Activated CD4-positive, alpha-beta T cell treated with anti-CD3 and anti-CD28 coated beads, Interleukin-2, amount 50 U/mL, for 16 hours (primary cell): ENCODE measurements around the gene TECRL.

Experiments used
- DNase-seq: peaks from one replicate; pipeline ENCODE4 v3.0.0-alpha.2; 2020

Gene TECRL

GRCh38 chr4:64409300-64409699 is at the start of gene TECRL:
TSS of gene TECRL (minus strand) at chr4:64409450. CDS start at chr4:64409351, 99 bp downstream.
- no peak for DNase-seq

GRCh38 chr4:64432674-64433073 is 23.4 kb upstream of the TECRL start:
- DNase-seq, result no peak

GRCh38 chr4:64430933-64431332 is 21.7 kb upstream of the TECRL start:
- no peak for DNase-seq

- DNase-seq, result no peak
Observed at GRCh38 chr4:64417974-64418373, 8.7 kb upstream of the TECRL start.

GRCh38 chr4:64407000-64407399 is 2.2 kb downstream of the TECRL start:
- DNase-seq, result no peak

GRCh38 chr4:64405761-64406160 is 3.5 kb downstream of the TECRL start:
- no peak for DNase-seq

- no peak for DNase-seq
Observed at GRCh38 chr4:64402684-64403083, 6.6 kb downstream of the TECRL start.

GRCh38 chr4:64399313-64400109 is 9.7 kb downstream of the TECRL start:
- DNase-seq, result no peak

GRCh38 chr4:64394469-64394868 is 14.8 kb downstream of the TECRL start:
- no peak for DNase-seq

- no peak for DNase-seq
Observed at GRCh38 chr4:64388252-64388651, 21.0 kb downstream of the TECRL start.

GRCh38 chr4:64385220-64385619 is 24.0 kb downstream of the TECRL start:
- DNase-seq, result no peak

GRCh38 chr4:64384237-64385203 is 24.7 kb downstream of the TECRL start:
- no peak for DNase-seq

GRCh38 chr4:64368741-64369140 is 40.5 kb downstream of the TECRL start:
- DNase-seq, result no peak

- no peak for DNase-seq
Observed at GRCh38 chr4:64361399-64361740, 47.9 kb downstream of the TECRL start.

- DNase-seq, result no peak
Observed at GRCh38 chr4:64360664-64361398, 48.4 kb downstream of the TECRL start.

- DNase-seq, result no peak
Observed at GRCh38 chr4:64359489-64359888, 49.8 kb downstream of the TECRL start.

- DNase-seq, result no peak
Observed at GRCh38 chr4:64353904-64354303, 55.3 kb downstream of the TECRL start.

- no peak for DNase-seq
Observed at GRCh38 chr4:64341711-64342110, 67.5 kb downstream of the TECRL start.

GRCh38 chr4:64340218-64341110 is 68.8 kb downstream of the TECRL start:
- DNase-seq, result no peak

GRCh38 chr4:64334964-64335363 is 74.3 kb downstream of the TECRL start:
- no peak for DNase-seq

GRCh38 chr4:64330143-64330542 is 79.1 kb downstream of the TECRL start:
- DNase-seq, result no peak

- no peak for DNase-seq
Observed at GRCh38 chr4:64327237-64327636, 82.0 kb downstream of the TECRL start.
